GM19035 (cell line): ENCODE measurements around the gene TMEM41B.
A peak's percentile ranks its signal among the peaks of the same experiment; 100 is the strongest.
"Not testable (repeated sequence)": the region's sequence is repeated elsewhere in the genome, so short reads cannot be mapped to it uniquely, and the experiment has no call there.

Experiments used
- ATAC-seq: cut with Tn5 transposase; IDR thresholded peaks from one replicate; pipeline ENCODE4 v1.9.1; 2021; ENCODE audit not compliant: unreplicated experiment

Gene TMEM41B

DNA sequence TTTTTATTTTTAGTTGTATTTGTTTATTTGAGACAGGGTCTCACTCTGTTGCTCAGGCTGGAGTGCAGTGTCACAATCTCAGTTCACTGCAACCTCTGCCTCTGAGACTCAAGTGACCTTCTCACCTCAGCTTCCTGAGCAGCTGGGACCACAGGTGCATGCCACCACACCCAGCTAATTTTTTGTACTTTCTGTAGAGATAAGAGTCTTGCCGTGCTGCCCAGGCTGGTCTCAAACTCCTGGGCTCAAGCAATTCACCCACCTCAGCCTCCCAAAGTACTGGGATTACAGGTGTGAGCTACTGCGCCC, 53.6 kb downstream of the TMEM41B start:
- ATAC-seq: not testable (repeated sequence)

DNA sequence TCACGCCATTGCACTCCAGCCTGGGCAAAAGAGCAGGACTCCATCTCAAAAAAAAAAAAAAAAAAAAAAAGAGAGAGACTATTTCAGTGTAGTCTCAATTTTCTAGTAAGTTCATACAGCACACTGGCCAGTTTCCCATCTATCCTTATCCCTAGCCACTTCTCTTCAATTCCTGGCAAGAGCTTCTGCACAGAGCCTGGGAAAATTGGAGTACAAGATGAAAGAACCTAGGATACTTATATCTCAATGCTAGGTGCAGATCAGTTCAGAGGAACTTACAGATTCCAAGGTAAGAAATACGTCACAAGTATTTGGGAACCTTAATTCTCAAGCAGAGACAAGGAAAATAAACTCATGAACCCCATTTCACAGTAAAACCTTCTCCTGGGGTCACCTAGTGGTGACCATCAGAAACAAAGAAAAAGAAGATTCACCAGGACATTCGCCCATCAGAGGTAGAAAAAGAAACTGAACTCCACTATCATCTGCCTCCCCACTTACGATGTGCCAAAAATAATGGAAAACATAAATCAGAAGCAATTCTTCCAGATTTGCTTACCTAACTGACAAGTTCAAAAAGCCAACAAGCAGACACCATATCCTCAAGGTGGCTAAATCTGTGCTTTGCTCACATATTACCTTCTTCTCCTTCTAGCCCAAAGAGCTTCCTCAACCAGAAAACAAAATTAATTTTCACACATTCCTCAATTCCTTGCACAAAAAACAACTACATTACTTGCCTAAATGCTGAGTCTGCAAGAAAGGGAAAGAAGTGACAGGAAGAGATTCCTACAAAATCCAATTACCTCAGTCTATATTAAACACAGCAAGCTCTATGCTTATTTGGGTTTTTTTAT, 54.2 kb downstream of the TMEM41B start:
- ATAC-seq: no peak

DNA sequence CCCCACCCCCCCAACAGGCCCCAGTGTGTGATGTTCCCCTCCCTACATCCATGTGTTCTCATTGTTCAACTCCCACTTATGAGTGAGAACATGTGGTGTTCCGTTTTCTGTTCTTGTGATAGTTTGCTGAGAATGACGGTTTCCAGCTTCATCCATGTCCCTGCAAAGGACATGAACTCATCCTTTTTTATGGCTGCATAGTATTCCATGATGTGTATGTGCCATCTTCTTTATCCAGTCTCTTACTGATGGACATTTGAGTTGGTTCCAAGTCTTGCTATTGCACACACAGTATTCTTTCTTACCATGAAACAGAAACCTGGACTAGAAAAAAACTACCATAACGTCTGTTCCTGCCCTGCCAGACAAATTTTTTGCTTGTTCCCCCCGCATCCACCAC, 56.1 kb downstream of the TMEM41B start:
- not testable (repeated sequence) for ATAC-seq

DNA sequence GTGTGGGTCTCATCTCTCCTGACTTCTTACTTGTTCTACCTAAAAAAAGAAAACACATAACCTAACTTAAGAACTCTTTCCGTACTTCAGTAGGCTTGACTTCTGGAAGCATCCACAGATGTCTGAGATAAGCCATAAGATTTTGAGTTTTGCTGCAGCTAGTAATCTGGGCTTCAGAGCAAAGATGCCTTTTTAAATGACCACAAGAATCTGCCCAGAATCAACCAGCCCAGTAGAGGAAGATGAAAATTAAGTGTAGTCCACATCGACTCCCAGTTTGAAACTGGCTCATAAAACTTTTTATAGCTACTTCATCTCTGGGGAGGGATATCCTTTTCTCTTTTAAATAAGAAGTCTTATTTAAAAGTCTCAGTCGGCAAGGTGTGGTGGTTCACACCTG, 60.0 kb downstream of the TMEM41B start:
- no peak for ATAC-seq

DNA sequence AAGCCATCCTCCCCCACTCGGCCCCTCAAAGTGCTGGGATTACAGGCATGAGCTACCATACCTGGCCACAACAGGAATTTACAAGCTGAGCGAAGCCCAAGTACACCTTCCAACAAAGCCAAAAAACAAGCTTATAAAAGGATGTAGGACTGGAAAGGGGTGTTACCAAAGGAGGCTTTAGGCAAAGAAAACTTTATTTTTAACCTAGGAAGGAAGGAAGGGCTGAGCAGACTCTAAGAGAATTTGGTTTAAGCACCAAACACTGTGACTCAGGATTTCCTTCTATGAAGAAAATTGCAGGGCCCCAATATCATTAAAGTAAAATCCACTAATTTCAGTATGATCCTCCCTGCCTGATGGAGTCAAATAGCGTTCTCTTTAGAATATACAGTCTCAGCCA, 61.3 kb downstream of the TMEM41B start:
- ATAC-seq: no peak

DNA sequence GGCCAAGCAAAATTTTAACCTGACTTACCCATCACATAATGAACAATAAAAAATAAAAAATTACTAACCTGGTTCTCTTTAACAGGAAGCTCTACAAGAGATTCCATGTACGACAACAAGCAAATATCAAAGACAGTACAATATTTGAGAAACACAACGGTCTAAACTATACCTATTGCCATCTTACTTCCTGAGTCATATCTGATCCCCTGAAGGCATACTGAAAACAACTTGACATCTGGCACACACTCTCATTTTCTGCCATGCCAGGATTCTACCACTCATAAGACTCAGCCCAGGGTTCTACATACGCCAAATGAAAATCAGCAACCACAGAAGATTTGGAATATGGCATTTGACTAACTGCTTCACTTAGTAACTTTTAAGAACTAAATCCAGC, 63.1 kb downstream of the TMEM41B start:
- ATAC-seq: no peak

DNA sequence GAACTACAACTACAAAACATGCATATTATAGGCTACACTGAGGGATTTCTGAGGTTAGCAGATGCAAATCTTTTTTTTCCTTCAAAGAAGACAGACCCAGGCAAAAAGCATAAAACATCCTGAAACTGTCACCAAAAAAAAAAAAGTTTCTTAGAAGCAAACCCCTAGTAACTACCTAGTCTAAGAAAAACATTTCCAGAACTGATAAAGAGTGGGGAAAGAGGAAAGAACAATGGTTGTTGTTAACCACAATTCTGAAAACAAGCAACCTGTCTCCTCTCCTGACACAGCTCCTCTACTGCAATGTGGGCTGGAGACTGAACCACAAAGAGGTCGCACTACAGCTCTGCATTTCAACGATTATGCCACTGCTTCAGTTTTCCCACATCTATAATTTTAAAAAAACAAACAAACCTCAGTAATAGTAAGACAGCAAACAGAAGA, 64.2 kb downstream of the TMEM41B start:
- ATAC-seq: peak; percentile 48

DNA sequence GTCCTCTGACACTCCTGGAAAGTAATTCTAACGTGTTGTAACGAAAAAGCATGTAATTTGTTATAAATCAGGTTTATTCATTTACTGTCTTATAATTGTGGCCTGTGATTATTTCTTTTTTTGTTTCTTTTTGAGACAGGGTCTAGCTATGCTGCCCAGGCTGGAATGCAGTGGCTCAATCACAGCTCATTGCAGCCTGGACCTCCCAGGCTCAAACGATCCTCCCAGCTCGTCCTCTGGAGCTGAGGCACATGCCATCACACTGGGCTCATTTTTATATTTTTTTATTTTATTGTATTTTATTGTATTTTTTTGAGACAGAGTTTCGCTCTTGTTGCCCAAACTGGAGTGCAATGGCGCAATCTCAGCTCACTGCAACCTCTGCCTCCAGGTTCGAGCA, 65.1 kb downstream of the TMEM41B start:
- no peak for ATAC-seq

DNA sequence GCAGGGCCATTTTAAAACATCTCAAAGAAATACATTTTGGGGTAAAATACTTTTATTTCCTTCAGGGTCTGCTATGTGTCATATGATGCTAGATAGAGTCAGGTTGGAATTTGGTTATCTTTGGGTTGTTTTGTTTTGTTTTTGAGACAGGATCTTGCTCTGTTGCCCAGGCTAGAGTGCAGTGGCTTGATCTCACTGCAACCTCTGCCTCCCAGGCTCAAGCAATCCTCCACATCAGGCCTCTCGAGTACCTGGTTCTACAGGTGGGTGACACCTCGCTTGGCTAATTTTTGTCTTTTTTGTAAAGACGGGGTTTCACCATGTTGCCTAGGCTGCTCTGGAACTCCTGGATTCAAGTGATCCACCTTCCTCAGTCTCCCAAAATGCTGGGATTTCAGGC, 66.5 kb downstream of the TMEM41B start:
- ATAC-seq: no peak

DNA sequence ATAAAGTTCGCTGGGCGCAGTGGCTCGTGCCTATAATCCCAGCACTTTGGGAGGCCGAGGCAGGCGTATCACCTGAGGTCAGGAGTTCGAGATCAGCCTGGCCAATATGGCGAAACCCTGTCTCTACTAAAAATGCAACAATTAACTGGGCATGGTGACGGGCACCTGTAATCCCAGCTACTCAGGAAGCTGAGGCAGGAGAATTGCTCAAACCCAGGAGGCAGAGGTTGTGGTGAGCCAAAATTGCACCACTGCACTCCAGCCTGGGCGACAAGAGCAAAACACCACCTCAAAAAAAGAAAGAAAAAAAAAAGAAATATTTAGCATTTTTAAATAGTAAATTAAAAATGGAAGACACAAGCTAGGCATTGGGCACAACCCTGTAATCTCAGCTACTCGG, 78.2 kb downstream of the TMEM41B start:
- not testable (repeated sequence) for ATAC-seq

DNA sequence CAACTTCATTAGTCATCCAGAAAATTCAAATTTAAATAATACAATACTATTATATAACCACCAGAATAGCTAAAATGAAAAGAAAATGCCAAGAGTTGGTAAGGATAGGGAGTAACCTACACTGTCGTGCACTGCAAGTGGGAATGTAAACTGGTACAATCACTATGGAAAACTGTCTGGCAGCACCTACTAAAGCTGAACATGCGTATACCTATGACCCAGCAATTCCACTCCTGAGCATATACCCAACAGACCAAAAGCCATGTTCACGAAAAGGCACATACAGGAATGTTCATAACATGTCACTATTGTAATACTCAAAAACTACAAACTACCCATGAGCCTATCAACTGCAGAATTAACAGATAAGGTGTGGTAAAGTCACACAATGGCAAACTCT, 81.9 kb downstream of the TMEM41B start:
- ATAC-seq: no peak

DNA sequence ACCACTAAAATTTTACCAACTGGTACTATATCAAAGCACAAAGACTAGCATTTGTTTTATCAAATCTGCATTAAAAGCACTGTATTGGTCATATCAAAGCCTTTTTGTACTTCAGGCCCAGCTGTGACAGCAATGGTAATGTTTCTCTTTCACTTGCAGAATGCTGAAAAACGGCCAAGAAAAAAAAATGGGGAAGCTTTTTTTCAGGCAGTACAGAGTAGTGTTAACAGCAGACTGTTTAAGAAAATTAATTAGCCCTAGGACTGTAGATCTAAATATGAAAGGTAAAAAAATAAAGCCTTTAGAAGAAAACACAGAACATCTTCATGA, 82.6 kb downstream of the TMEM41B start:
- ATAC-seq: no peak
